ENCODE results near the gene PRR16. TPM values are rescaled to one million over a fixed set of nuclear protein-coding genes. Genes with fewer than 3 reads are reported as not detected.

Gene PRR16
- polyA plus RNA-seq, 6 donors from 2014 or later = 0.14 to 0.29 TPM; not detected in 4

DNA sequence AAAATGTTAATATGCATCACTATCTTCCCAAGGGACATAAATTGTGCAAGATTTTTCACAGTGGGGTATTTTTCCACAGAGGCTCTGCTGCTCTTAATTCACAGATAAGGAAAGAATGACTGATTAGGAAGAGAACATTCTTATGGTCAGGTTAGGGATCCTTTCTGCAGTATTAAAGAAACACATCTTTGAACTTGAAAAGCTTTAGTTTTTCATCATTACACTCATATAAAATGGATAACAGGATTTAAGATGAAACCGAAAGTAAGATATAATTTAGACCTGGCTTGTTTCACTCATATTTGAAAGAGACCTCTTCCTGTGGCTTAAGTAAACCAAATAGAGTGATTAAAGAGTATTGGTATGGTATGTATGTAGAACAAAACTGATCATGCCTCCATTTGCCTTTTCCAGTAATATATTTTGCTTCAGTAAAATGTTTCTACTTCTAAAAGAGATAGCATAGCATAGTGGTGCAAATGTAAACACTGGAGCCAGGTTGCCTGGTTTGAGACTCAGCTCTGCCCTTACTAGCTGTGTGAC, 160.0 kb downstream of the PRR16 start:
- H3K27me3 Mint-ChIP-seq = no peaks in the 10 kb centered on the region
- H3K27ac Mint-ChIP-seq = no peak overlapping the region
- no peaks in the 10 kb centered on the region for H3K4me1 Mint-ChIP-seq
- ATAC-seq (ENCODE audit: low read depth in 2 of 2) = no peak
- H3K9me3 Mint-ChIP-seq = peaks cover 0 to 5% (median 0%) of the 10 kb centered on the region in 7 donors
- DNase-seq = no peak
- no peaks in the 10 kb centered on the region for H3K36me3 Mint-ChIP-seq
- H3K4me3 Mint-ChIP-seq = no peak overlapping the region

DNA sequence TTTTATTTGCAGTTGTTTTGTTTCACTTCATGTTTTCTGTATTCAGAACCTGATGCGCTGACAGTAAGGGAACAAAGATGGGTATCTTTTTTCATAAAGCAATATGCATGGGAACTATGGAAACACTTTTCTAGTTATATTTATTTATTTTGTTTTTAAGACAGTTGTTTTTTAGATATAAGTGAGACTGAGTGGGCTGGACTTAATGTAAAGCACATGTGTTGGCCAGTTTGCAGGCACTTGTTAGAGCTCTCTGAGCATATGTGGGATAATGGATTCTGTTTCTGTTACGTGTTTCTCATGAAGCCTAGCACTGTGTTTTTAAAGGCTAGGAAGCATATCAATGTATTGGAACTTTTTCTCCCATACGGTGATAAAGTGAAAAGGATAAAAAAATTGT, 164.1 kb downstream of the PRR16 start:
- DNase-seq = no peak
- H3K27me3 Mint-ChIP-seq = peaks cover 0 to 4% (median 0%) of the 10 kb centered on the region in 3 donors
- H3K9me3 Mint-ChIP-seq = peaks cover 0 to 8% (median 1%) of the 10 kb centered on the region in 7 donors
- no peak for ATAC-seq (ENCODE audit: low read depth in 2 of 2)
- H3K36me3 Mint-ChIP-seq = no peaks in the 10 kb centered on the region
- no peak overlapping the region for H3K4me3 Mint-ChIP-seq
- no peak overlapping the region for H3K27ac Mint-ChIP-seq
- H3K4me1 Mint-ChIP-seq = no peaks in the 10 kb centered on the region

DNA sequence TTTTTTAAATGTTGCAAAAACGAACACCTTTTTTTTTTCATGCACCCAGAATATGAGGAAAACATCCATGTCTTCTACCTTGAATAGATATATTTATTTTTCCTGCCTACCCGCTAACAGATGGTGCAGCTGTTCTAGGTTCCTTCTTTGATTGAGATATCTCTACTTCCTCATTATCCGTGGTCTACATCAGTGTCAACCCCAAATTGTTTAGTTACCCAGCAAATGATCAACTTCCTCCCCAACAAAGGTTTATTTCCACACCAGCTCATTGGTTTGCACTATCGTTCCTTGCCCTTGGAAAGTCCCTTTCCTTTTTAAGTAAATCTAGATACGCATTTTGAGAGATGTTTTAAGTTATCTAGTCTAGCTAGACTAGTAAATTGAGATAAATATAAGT, 166.4 kb downstream of the PRR16 start:
- DNase-seq (no peak), ATAC-seq (ENCODE audit: low read depth in 2 of 2) (no peak)
- Mint-ChIP-seq H3K4me3 (no peak overlapping the region), H3K27me3 (peaks cover 0 to 4% (median 0%) of the 10 kb centered on the region in 3 donors), H3K4me1 (no peaks in the 10 kb centered on the region), H3K9me3 (peaks cover 0 to 4% (median 0%) of the 10 kb centered on the region in 7 donors), H3K27ac (no peak overlapping the region), H3K36me3 (no peaks in the 10 kb centered on the region)

DNA sequence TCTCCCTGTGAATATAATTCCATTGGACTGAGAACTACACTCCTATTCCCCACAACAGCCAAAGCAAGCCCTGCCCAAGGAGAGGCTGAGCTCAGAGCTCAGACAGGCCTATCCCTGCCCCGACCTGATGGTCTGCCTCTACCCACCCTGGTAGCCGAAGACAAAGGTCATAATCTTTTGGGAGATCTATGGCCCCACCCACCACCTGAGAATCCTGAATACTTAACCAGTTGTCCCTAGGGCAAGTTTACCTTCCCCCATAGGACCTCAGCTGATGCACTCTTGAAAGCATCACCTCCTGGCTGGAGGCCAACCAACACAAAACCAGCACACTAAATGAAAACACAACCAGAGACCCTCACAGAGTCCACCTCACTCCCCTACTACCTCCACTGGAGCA, 167.5 kb downstream of the PRR16 start:
- DNase-seq (no peak), ATAC-seq (ENCODE audit: low read depth in 2 of 2) (no peak)
- Mint-ChIP-seq H3K4me1 (no peaks in the 10 kb centered on the region), H3K36me3 (no peaks in the 10 kb centered on the region), H3K27me3 (peaks cover 0 to 4% (median 0%) of the 10 kb centered on the region in 3 donors), H3K4me3 (no peak overlapping the region), H3K27ac (peak overlapping the region in 1 of 6 donors; percentile 38), H3K9me3 (peaks cover 0 to 6% (median 2%) of the 10 kb centered on the region in 7 donors)

DNA sequence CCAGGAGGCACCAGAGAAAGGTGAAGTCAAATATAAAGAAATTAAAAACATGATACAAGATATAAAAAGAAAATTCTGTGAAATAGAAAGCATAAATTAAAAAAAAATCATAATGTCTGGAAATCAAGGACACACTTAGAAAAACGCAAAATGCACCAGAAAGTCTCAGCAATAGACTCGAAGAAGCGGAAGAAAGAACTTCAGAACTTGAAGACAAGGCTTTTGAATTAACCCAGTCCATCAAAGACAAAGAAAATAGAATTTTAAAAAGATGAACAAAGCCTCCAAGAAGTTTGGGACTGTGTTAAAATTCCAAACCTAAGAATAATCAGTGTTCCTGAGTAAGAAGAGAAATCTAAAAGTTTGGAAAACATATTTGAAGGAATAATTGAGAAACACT, 168.3 kb downstream of the PRR16 start:
- Mint-ChIP-seq H3K27ac (no peak overlapping the region), H3K36me3 (no peaks in the 10 kb centered on the region), H3K9me3 (peaks cover 0 to 10% (median 2%) of the 10 kb centered on the region in 7 donors), H3K27me3 (peaks cover 0 to 4% (median 0%) of the 10 kb centered on the region in 3 donors), H3K4me3 (no peak overlapping the region), H3K4me1 (no peaks in the 10 kb centered on the region)
- DNase-seq (no peak), ATAC-seq (ENCODE audit: low read depth in 2 of 2) (no peak)

DNA sequence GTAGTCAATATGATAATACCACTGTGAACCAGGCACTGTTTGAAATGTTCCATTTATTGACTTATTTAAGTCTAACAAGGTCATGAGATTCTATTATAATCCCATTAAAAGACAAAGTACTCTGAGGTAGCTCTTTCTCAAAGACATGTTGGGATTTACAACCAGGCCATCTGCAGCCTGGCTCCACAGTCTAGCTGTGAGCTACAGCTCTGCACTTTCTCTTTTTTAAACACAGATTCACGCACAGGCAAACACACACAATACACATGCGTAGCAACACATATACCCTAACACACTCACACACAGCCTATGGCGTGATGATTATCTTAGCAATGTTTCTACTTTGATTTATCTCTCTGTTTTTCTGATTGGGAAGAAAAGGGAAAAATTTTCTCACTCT, 174.3 kb downstream of the PRR16 start:
- Mint-ChIP-seq H3K9me3 (peaks cover 0 to 10% (median 0%) of the 10 kb centered on the region in 7 donors), H3K4me1 (no peaks in the 10 kb centered on the region), H3K27ac (no peak overlapping the region), H3K27me3 (no peaks in the 10 kb centered on the region), H3K4me3 (no peak overlapping the region), H3K36me3 (no peaks in the 10 kb centered on the region)
- ATAC-seq (ENCODE audit: low read depth in 2 of 2) (no peak), DNase-seq (no peak)

DNA sequence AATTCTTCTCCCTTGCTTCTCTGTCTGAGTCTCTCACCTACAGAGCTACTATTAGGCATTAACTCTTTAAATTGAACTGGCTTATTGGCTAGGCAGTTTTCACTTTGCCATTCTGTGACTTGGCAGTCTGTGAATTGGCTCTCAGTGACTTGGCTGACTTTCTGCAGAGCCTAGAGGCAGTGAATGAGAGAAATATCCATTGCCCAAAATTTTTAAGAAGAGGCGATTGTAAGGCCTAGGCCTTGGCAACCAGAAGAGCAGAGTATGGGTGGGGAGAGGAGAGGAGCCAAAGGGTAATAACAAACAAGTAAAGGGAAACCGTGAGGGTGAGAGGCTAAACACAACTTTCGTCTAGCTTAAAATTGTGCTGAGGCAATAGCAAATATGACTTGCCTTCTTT, 176.7 kb downstream of the PRR16 start:
- ATAC-seq (ENCODE audit: low read depth in 2 of 2) = no peak
- Mint-ChIP-seq H3K27ac (no peak overlapping the region), H3K36me3 (no peaks in the 10 kb centered on the region), H3K9me3 (peaks cover 0 to 10% (median 0%) of the 10 kb centered on the region in 7 donors), H3K27me3 (no peaks in the 10 kb centered on the region), H3K4me1 (no peaks in the 10 kb centered on the region), H3K4me3 (no peak overlapping the region)
- no peak for DNase-seq

DNA sequence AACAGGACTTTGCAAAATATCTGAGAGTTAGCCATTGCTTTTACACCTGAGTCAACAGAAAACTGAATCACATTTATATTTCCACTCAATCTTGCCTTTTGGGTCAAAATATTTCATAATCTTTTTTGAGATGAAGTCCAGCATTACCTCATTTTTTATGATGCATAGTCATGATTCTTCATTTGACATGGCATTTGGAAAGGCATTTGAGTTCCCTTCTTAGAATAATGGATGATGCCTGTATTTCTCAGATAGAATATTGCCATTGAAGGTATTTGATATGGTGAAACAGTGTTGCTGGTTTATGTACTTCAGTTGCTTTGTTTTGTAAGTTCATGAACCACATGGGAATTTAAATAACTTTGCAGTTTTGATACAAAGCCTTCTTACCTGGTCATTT, 180.4 kb downstream of the PRR16 start:
- Mint-ChIP-seq H3K4me1 (no peaks in the 10 kb centered on the region), H3K36me3 (no peaks in the 10 kb centered on the region), H3K27me3 (no peaks in the 10 kb centered on the region), H3K4me3 (no peak overlapping the region), H3K27ac (no peak overlapping the region), H3K9me3 (peaks cover 0 to 4% (median 0%) of the 10 kb centered on the region in 7 donors)
- DNase-seq (no peak), ATAC-seq (ENCODE audit: low read depth in 2 of 2) (no peak)

DNA sequence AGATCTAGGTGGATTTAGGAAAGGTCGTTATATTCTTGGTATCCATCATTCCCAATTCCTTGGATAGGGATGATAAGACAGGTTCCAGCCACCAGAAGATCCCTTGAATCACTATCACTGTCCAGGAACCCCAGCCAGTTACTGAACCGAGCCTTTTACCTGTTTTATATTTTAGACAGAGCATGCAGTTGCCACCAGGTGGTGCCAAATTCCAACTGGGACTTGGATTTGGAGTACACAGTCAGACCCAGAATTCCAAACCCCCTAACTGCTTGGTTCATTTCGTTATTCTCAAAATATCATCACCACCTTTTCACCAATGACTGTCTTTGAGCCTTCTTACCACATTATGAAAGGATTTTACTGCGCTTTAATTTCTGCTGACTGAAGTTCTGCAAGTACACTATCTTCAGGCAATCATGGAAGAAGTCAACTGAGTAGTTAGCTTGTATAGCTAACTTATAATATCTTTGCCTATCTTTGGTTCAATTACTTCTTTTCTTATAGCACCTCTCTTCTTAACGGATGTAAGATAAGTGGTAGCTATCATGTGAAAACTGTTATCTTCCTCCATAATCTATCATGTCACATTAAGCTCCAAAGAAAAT, 191.8 kb downstream of the PRR16 start:
- Mint-ChIP-seq H3K9me3 (no peaks in the 10 kb centered on the region), H3K4me3 (no peak overlapping the region), H3K27me3 (no peaks in the 10 kb centered on the region), H3K36me3 (no peaks in the 10 kb centered on the region), H3K4me1 (no peaks in the 10 kb centered on the region), H3K27ac (no peak overlapping the region)
- ATAC-seq (ENCODE audit: low read depth in 2 of 2) (no peak), DNase-seq (no peak)

DNA sequence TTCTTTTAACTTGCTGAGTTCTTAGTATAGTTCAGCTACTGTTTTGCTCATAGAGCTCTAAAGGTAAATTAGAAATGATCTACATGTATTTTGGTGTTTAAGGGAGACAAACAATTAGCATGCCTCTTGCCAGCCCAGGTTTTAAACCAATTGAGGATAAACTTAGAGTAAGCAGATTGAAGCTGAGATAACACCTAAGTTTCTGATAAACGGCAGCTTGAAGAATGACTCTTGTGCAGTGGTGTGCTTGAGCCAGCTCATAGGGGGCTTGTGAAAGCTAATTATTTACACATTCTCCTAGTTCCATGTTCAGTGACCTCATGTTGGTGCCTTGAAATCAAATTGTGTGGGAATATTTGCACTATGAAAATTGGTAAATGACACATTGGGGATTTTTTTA, 193.0 kb downstream of the PRR16 start:
- Mint-ChIP-seq H3K27ac (no peak overlapping the region), H3K4me1 (no peaks in the 10 kb centered on the region), H3K36me3 (no peaks in the 10 kb centered on the region), H3K9me3 (no peaks in the 10 kb centered on the region), H3K4me3 (no peak overlapping the region), H3K27me3 (no peaks in the 10 kb centered on the region)
- no peak for DNase-seq
- ATAC-seq (ENCODE audit: low read depth in 2 of 2) = no peak

DNA sequence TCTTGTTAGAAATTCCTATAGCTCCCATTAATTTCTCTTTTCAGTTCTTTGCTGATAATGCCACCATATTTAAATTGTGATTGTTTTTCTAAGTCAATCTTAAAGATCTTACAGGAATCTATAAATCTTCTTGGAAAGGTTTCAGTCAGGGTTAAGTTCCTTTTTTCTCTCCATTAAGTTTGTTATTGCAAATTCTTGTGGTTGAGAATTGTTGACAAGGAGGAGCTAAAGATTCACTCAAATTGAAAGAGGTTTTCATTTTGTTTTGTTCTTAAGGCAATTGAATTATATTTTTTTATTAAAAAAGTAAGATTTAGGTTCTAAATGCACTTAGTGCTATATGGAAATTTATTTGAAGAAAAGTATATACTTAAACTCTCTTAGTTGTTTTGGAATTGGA, 213.4 kb downstream of the PRR16 start:
- no peak overlapping the region for H3K27ac Mint-ChIP-seq
- H3K4me3 Mint-ChIP-seq = no peak overlapping the region
- no peak for DNase-seq
- ATAC-seq (ENCODE audit: low read depth in 2 of 2) = no peak
- H3K4me1 Mint-ChIP-seq = no peaks in the 10 kb centered on the region
- no peaks in the 10 kb centered on the region for H3K36me3 Mint-ChIP-seq
- H3K9me3 Mint-ChIP-seq = peaks cover 0 to 5% (median 0%) of the 10 kb centered on the region in 7 donors
- peaks cover 0 to 3% (median 0%) of the 10 kb centered on the region in 3 donors for H3K27me3 Mint-ChIP-seq

DNA sequence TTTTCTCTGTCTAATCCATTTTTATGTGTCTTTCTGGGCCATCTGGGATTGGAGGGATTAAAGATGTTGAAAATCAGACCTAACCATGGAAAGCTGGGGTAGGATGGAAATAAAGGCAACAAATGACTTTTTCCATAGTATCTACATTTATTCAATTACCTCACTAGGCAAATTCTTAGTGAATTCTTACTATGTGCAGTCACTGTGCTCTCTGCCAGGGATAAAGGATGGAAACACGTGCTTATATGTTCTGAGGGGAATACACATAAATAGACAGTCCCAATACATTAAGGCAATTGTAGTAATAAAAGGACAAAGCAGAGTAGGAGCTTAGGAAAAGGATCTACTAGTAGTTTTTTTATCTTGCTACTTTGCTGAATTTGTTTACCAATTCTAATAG, 214.2 kb downstream of the PRR16 start:
- no peaks in the 10 kb centered on the region for H3K36me3 Mint-ChIP-seq
- H3K27me3 Mint-ChIP-seq = peaks cover 0 to 3% (median 0%) of the 10 kb centered on the region in 3 donors
- ATAC-seq (ENCODE audit: low read depth in 2 of 2) (no peak), DNase-seq (no peak)
- H3K27ac Mint-ChIP-seq = no peak overlapping the region
- no peaks in the 10 kb centered on the region for H3K4me1 Mint-ChIP-seq
- peaks cover 0 to 5% (median 0%) of the 10 kb centered on the region in 7 donors for H3K9me3 Mint-ChIP-seq
- H3K4me3 Mint-ChIP-seq = no peak overlapping the region

DNA sequence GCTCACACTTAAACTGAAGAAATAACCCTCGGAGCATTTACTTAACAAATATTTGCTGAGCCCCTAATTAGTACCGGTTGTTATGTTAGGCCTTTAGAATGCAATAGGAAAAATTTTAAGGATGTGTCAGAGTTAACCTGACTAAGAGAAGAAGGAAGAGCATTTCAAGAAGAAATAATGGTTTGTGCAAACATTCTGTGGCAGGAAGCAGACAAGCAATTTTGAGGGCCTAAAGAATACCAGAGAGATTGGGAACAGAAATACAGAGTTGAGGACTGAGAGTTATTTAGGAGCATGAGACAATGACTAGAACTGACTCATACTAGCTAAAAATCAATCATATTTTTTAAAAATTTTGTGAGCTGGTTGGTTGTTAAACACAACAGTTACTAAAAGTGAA, 218.8 kb downstream of the PRR16 start:
- Mint-ChIP-seq H3K36me3 (no peaks in the 10 kb centered on the region), H3K9me3 (peaks cover 0 to 4% (median 0%) of the 10 kb centered on the region in 7 donors), H3K4me3 (no peak overlapping the region), H3K27me3 (peaks cover 0 to 3% (median 0%) of the 10 kb centered on the region in 3 donors), H3K27ac (no peak overlapping the region), H3K4me1 (no peaks in the 10 kb centered on the region)
- DNase-seq = no peak
- ATAC-seq (ENCODE audit: low read depth in 2 of 2) = no peak

DNA sequence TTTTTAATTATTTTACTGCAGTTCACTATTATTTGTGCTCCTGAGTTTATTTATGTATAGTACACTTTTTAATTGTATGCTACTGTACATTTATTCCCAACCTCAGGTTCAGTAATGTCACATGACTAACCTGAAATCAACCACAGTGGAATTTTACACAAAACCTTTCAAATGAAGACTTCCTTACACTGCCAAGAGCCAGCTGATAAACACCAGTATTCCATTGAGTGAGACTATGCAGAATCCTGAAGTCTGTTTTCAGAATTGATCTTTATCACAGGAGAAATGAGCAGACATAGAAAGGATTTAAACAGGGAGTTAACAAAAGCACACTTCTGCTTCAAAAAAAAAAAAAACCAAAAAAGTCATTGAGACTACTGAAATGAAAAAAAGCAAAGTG, 219.5 kb downstream of the PRR16 start:
- Mint-ChIP-seq H3K4me1 (no peaks in the 10 kb centered on the region), H3K4me3 (no peak overlapping the region), H3K27me3 (no peaks in the 10 kb centered on the region), H3K27ac (no peak overlapping the region), H3K9me3 (peaks cover 0 to 4% (median 0%) of the 10 kb centered on the region in 7 donors), H3K36me3 (no peaks in the 10 kb centered on the region)
- DNase-seq (no peak), ATAC-seq (ENCODE audit: low read depth in 2 of 2) (no peak)

All from naive B cell (primary cell).